A549 (cell line): ENCODE measurements around the gene PITPNC1.

Experiments
- CTCF ChIP-seq: fragments of >200 bp; sonication (Bioruptor Twin); formaldehyde crosslinking; IDR thresholded peaks from 3 replicates; pipeline ENCODE4 v1.5.1; 2016
- EP300 ChIP-seq, 2 experiments: fragments of >200 bp; sonication (Bioruptor Twin); formaldehyde crosslinking; IDR thresholded peaks; 2 replicates in 1 of 2; 3 replicates in 1 of 2; pipeline ENCODE4 v1.6.1; 2016 to 2017
- POLR2A ChIP-seq: IDR thresholded peaks from 2 replicates; pipeline ENCODE4 v1.6.1; 2012; ENCODE audit warnings: mild to moderate bottlenecking, low read length
- ZSCAN20 ChIP-seq: fragments of 250-450 bp; sonication (Bioruptor Pico); IDR thresholded peaks from 2 replicates; pipeline ENCODE4 v1.8.0; 2022; ENCODE audit warnings: mild to moderate bottlenecking, moderate library complexity

DNA sequence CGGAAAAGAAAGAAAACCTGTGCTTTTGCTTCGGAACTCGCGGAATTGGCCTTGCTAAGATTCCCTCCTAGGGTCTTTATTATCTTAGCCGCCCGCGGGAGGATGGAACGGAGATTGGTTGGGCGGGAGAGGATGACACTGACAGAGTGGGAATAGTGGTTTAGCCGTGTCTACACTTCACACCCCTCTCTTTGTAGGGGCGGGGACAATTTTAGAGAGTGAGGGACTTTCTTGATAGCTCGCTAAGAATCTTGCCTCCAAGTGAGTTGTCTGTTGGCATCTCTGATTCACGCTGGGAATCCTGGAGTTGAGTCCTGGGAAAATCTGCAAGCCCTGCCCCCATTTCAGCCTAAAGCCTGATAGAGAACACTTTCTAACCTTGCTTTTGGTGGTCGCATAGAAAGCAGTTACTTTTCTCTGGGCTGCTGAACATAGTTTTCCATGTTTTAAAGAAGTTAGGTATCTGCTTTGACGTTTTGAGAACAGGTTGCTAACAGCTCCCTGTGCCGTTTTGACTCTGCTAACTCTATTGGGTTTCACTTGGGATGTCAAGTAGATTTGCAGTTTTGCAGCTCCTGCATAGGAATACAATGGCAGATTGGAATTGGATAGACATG, 341.4 kb downstream of the PITPNC1 start:
- TF ChIP-seq POLR2A, result no peak
- no peak for TF ChIP-seq CTCF
- TF ChIP-seq EP300 (IDR thresholded peaks at IDR 0.05), result no peak
- no peak for TF ChIP-seq ZSCAN20
